K562 (cell line): Measurements from ENCODE around the gene KMT2C. TPM values are rescaled to one million over a fixed set of nuclear protein-coding genes. Genes with fewer than 3 reads are reported as not detected.

ENCODE experiments used
- ATAC-seq: fragments of 200-7000 bp; cut with Tn5 transposase; 3 replicates; pipeline ENCODE4 v1.9.1; 2020; ENCODE audit warnings: moderate library complexity
- BruUV-seq: library from RNA; stranded (reverse); fragments of 400-500 nt; replicated peaks from 2 replicates; lab custom pipeline; 2021; lab: Mats Ljungman, UMichigan
- CTCF ChIA-PET: fragments of 300-600 bp; formaldehyde crosslinking; extraction: SDS; loops from one replicate; lab custom pipeline; 2021; ENCODE audit warnings: low intra/inter-chr PET ratio; lab: Yijun Ruan, JAX
- POLR2A ChIA-PET: fragments of 300-600, 350-650 bp; sonication (Branson Sonifier 250); formaldehyde crosslinking; extraction: SDS; loops from one replicate; lab custom pipeline; 2021; ENCODE audit warnings: antibody characterized with exemption, inconsistent platforms; lab: Yijun Ruan, JAX
- DNase-seq, 4 experiments: peaks; one replicate each; pipeline versions ENCODE4 v3.0.0 to v3.0.0-alpha.2; 2011 to 2018; ENCODE audit warnings: low spot score in 3 of 4, mixed read lengths in 3 of 4; ENCODE audit errors: extremely low read depth in 1 of 4
- FAIRE-seq: peaks from 2 replicates; lab custom pipeline; 2011; peaks lifted over from hg19 to GRCh38; lab: Jason Lieb, UNC
- H2AFZ ChIP-seq: 2 replicates; pipeline ENCODE4 v1.6.0; 2011; ENCODE audit warnings: low read depth, low read length, control low read depth, inconsistent platforms
- H3K27ac ChIP-seq: fragments of 200-600 bp; 3 replicates; pipeline ENCODE4 v1.8.0; 2011; ENCODE audit warnings: low read depth, mild to moderate bottlenecking, control low read depth, inconsistent platforms, low read length, moderate library complexity, mixed read lengths; ENCODE audit errors: extremely low read depth
- H3K27me3 ChIP-seq, 2 experiments: fragments of 300-600 bp in 1 of 2; 2 replicates in 1 of 2; 3 replicates in 1 of 2; pipeline versions ENCODE4 v1.6.0 to v1.8.0; 2011; ENCODE audit warnings: inconsistent platforms in 2 of 2, low read length in 2 of 2, mild to moderate bottlenecking in 1 of 2, mixed read lengths in 1 of 2, moderate library complexity in 1 of 2; ENCODE audit not compliant: control insufficient read depth in 2 of 2, insufficient read depth in 2 of 2
- H3K36me3 ChIP-seq: fragments of 300-600 bp; 3 replicates; pipeline ENCODE4 v1.8.0; 2011; ENCODE audit warnings: mild to moderate bottlenecking, low read length, inconsistent platforms; ENCODE audit not compliant: control insufficient read depth, insufficient read depth
- H3K4me1 ChIP-seq, 2 experiments: fragments of 200-600 bp in 1 of 2; replicated peaks in 1 of 2; 2 replicates in 1 of 2; 3 replicates in 1 of 2; pipeline versions ENCODE4 v1.5.1 to v1.8.0; 2011; ENCODE audit warnings: inconsistent platforms in 2 of 2, low read length in 2 of 2, mild to moderate bottlenecking in 1 of 2, mixed read lengths in 1 of 2, moderate library complexity in 1 of 2; ENCODE audit not compliant: control insufficient read depth in 2 of 2, insufficient read depth in 2 of 2
- H3K4me2 ChIP-seq: 2 replicates; pipeline ENCODE4 v1.6.1; 2011; ENCODE audit warnings: low read length, control low read depth, inconsistent platforms, mixed read lengths; ENCODE audit not compliant: insufficient read depth
- H3K4me3 ChIP-seq: fragments of 200-600 bp; sonication (generic), shearing (Covaris generic); 2 replicates; pipeline ENCODE4 v1.5.1; 2016; ENCODE audit warnings: control low read depth, inconsistent platforms
- H3K79me2 ChIP-seq: fragments of 200-600 bp; 3 replicates; pipeline ENCODE4 v1.8.0; 2011; ENCODE audit warnings: low read length, inconsistent platforms; ENCODE audit not compliant: control insufficient read depth, insufficient read depth
- H3K9ac ChIP-seq, 2 experiments: 2 replicates each; pipeline versions ENCODE4 v1.6.0 to v1.6.1; 2011; ENCODE audit warnings: low read depth in 2 of 2, low read length in 2 of 2, control low read depth in 1 of 2, inconsistent platforms in 1 of 2, mild to moderate bottlenecking in 1 of 2, mixed read lengths in 1 of 2; ENCODE audit not compliant: insufficient read depth in 1 of 2
- H3K9me1 ChIP-seq: one replicate; pipeline ENCODE4 v1.6.0; 2011; ENCODE audit warnings: inconsistent platforms, mild to moderate bottlenecking, low read length, moderate library complexity; ENCODE audit not compliant: control insufficient read depth, insufficient read depth
- H3K9me3 ChIP-seq: replicated peaks from 2 replicates; pipeline ENCODE4 v1.5.1; 2011; ENCODE audit warnings: low read depth, low read length, inconsistent platforms; ENCODE audit not compliant: control insufficient read depth, insufficient read depth
- H4K20me1 ChIP-seq: replicated peaks from 2 replicates; pipeline ENCODE4 v1.6.1; 2011; ENCODE audit warnings: low read length, inconsistent platforms, mixed read lengths; ENCODE audit not compliant: control insufficient read depth, insufficient read depth
- CBX2 ChIP-seq: fragments of 200-600 bp; sonication (generic); IDR thresholded peaks from one replicate; pipeline ENCODE4 v1.6.1; 2012; ENCODE audit warnings: mild to moderate bottlenecking, low read length, inconsistent platforms; ENCODE audit not compliant: insufficient read depth, poor library complexity, severe bottlenecking
- ELF2 ChIP-seq: fragments of 250-450 bp; sonication (Bioruptor Pico); IDR thresholded peaks from 2 replicates; pipeline ENCODE4 v1.5.0; 2021; ENCODE audit warnings: mild to moderate bottlenecking
- FOXA3 ChIP-seq, 2 experiments: fragments of 450-650 bp in 1 of 2; sonication (generic) in 1 of 2; formaldehyde crosslinking; IDR thresholded peaks in 1 of 2; conservative IDR thresholded peaks in 1 of 2; 2 replicates each; pipeline versions ENCODE4 v1.4.0 to v1.8.0; 2020 to 2022; ENCODE audit warnings: mild to moderate bottlenecking in 2 of 2, missing genetic modification reagents in 1 of 2
- GABPB2 ChIP-seq: fragments of 250-450 bp; sonication (Bioruptor Pico); conservative IDR thresholded peaks from 2 replicates; pipeline ENCODE4 v1.5.1; 2021; ENCODE audit warnings: mild to moderate bottlenecking
- HMBOX1 ChIP-seq: sonication (generic); IDR thresholded peaks from 2 replicates; pipeline ENCODE4 v1.6.1; 2016
- MEIS2 ChIP-seq: fragments of 450-650 bp; IDR thresholded peaks from 2 replicates; pipeline ENCODE4 v1.6.1; 2014; ENCODE audit warnings: mild to moderate bottlenecking; ENCODE audit not compliant: partially characterized antibody
- NFXL1 ChIP-seq: fragments of 450-650 bp; formaldehyde crosslinking; IDR thresholded peaks from 2 replicates; pipeline ENCODE4 v1.4.0; 2021; ENCODE audit warnings: mild to moderate bottlenecking
- SFPQ ChIP-seq: fragments of 200-400 bp; formaldehyde crosslinking; IDR thresholded peaks from 2 replicates; pipeline ENCODE4 v1.6.1; 2017; ENCODE audit warnings: mild to moderate bottlenecking, low read depth, low read length, moderate library complexity
- UBTF ChIP-seq, 2 experiments: IDR thresholded peaks; 2 replicates each; pipeline ENCODE4 v1.6.1; 2012; ENCODE audit warnings: improper control_type of control experiment in 2 of 2, low read depth in 2 of 2, low read length in 2 of 2, borderline replicate concordance in 1 of 2
- in situ Hi-C: fragments of 300-500 bp; cut with MboI; formaldehyde crosslinking; loops from 4 replicates; pipeline ENCODE4 v1.15.0; 2018; ENCODE audit warnings: inconsistent platforms, mixed read lengths
- intact Hi-C: fragments of 100-400 bp; cut with micrococcal nuclease; formaldehyde crosslinking; loops from 2 replicates; pipeline ENCODE4 v1.14.2; 2022
- polyA plus RNA-seq, 8 experiments: library from polyadenylated mRNA; depleted of rRNA in 4 of 8; stranded (reverse) in 5 of 8; unstranded in 3 of 8; fragments of >200 nt; fragmentation: Nextera tagmentation in 2 of 8; fragmentation: Illumina TruSeq in 1 of 8; extraction: Ambion mirVana in 2 of 8; extraction: Trizol in 1 of 8; gene quantifications; 2 replicates each; pipeline versions ENCODE4 v1.2.1 to v1.2.3, GENCODE V29; 2011 to 2014; ENCODE audit warnings: inconsistent platforms in 1 of 8, missing spikeins in 1 of 8
- total RNA-seq, 7 experiments: library from RNA; depleted of rRNA in 6 of 7; stranded (reverse); fragments of >200 nt in 6 of 7; fragmentation: Illumina TruSeq in 2 of 7; extraction: Trizol in 2 of 7; gene quantifications; 2 replicates each; pipeline versions ENCODE4 v1.2.1 to v1.2.3, GENCODE V29; 2011 to 2021; ENCODE audit warnings: low replicate concordance in 1 of 7

KMT2C gene
- total and polyA plus RNA-seq, 9 of the 15 experiments (the other 6 are each of a cell fraction or from before 2014, with no cell fraction given) = 4.9 to 67.8 (median 27.1) TPM

GRCh38 chr7:152313217-152313616 is 122.6 kb downstream of the KMT2C start:
- intact Hi-C loops = no loop called here
- DNase-seq = peak in 1 of 4 experiments; percentile 8
- Histone ChIP-seq H2AFZ (no peak overlapping the region), H3K9ac (no peak overlapping the region), H3K79me2 (peaks cover 48% of the 10 kb centered on the region), H3K27me3 (no peaks in the 10 kb centered on the region), H3K4me1 (peaks cover 0 to 11% of the 10 kb centered on the region in 2 experiments; a peak in 2 of 5 replicates), H4K20me1 (no peaks in the 10 kb centered on the region), H3K4me3 (no peak overlapping the region), H3K36me3 (peaks cover 46% of the 10 kb centered on the region), H3K27ac (peak overlapping the region; percentile 57; the same call in 1 of the 3 replicates), H3K9me3 (no peaks in the 10 kb centered on the region), H3K4me2 (no peak overlapping the region), H3K9me1 (no peaks in the 10 kb centered on the region)
- in situ Hi-C loops = no loop called here
- TF ChIP-seq MEIS2 (peak; percentile 54), UBTF (IDR thresholded peaks at IDR 0.05; ENCODE audit: borderline replicate concordance in 1 of 2, low read depth in 2 of 2, low read length in 2 of 2) (no peak), NFXL1 (CRISPR knock-in tag) (0 out of 2 replicates have a peak, but pooled peaks have one; percentile 22), SFPQ (no peak), GABPB2 (CRISPR knock-in tag) (no peak), CBX2 (no peak), HMBOX1 (peak; percentile 50; the same call in 1 of the 2 replicates), FOXA3 (CRISPR knock-in tag; conservative IDR thresholded peaks at IDR 0.05 in 1 of 2, IDR thresholded peaks at IDR 0.05 in 1 of 2) (peak in 1 of 2 experiments; percentile 37; a peak in 1 of 4 replicates), ELF2 (CRISPR knock-in tag) (no peak)
- no TSS peak for BruUV-seq
- POLR2A ChIA-PET = interaction anchor here (2.4 kb wide), 1 partner anchor 10 kb away, joined by 10 read pairs; no protein-coding TSS in a partner anchor
- no peak for FAIRE-seq
- CTCF ChIA-PET = no interaction called here
- ATAC-seq = no peak
